Peyer's patch (tissue), 4 donors: Measurements from ENCODE around the gene ZDHHC11. TPM values are rescaled to one million over a fixed set of nuclear protein-coding genes. Genes with fewer than 3 reads are reported as not detected.
"Not testable (repeated sequence)": the region's sequence is repeated elsewhere in the genome, so short reads cannot be mapped to it uniquely, and the experiment has no call there.

ENCODE experiments used
- DNase-seq, 3 donors: peaks; one replicate each; pipeline ENCODE4 v3.0.0-alpha.2; 2017 to 2019
- H3K27ac ChIP-seq, 4 donors: fragments of 200-600 bp; sonication (generic); one replicate each; pipeline ENCODE4 v1.5.1; 2016 to 2019
- H3K27me3 ChIP-seq, 2 donors: fragments of 200-600 bp; sonication (generic); one replicate each; pipeline ENCODE4 v1.5.1; 2019
- H3K36me3 ChIP-seq, 3 donors: fragments of 200-600 bp; sonication (generic); one replicate each; pipeline ENCODE4 v1.5.1; 2016 to 2019
- H3K4me1 ChIP-seq, 4 donors: fragments of 200-600 bp; sonication (generic); one replicate each; pipeline ENCODE4 v1.5.1; 2016 to 2019
- H3K4me3 ChIP-seq, 4 donors: fragments of 200-600 bp; sonication (generic); 1 replicate in 3 of 4; 2 replicates in 1 of 4; pipeline ENCODE4 v1.5.1; 2016 to 2019; ENCODE audit warnings: mild to moderate bottlenecking in 1 of 4
- H3K9me3 ChIP-seq, 4 donors: fragments of 200-600 bp; sonication (generic); one replicate each; pipeline ENCODE4 v1.5.1; 2016 to 2019; ENCODE audit warnings: mild to moderate bottlenecking in 1 of 4
- total RNA-seq, 4 donors: library from RNA; depleted of rRNA; stranded (reverse); fragments of >200 nt; gene quantifications; one replicate each; pipeline ENCODE4 v1.1.0, GENCODE V29; 2016
- TF ChIP-seq, protein P1 (sequence below), 6 experiments: fragments of 450-650 bp in 4 of 6; fragments of 200-600 bp in 2 of 6; sonication (generic) in 1 of 6; IDR thresholded peaks; one replicate each; pipeline ENCODE4 v1.5.1; 2017 to 2019; ENCODE audit warnings: antibody characterized with exemption in 6 of 6, mild to moderate bottlenecking in 3 of 6, moderate library complexity in 1 of 6

The ZDHHC11 gene
- total RNA-seq, 4 donors from 2014 or later: 7.7 to 82.5 (median 29.6) TPM

DNA sequence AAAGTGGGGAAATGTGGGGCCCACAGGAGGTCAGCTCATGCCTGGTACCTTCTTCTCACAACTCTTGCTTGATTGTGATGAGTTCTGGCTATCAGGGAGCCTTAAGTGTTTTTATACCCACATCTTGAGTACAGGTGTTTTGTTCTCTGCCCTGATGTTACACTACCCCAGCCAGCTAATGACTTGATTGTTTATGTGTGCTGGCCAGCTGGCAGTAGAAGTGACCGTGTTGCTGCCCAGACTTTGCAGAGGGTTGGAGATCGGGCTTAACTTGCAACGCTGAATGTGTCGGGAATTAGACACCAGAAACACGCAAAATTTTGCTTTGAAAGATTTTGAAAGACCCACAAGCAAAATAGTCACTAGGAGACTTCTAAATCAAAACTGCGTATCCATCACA is 49.3 kb downstream of the ZDHHC11 start:
- Histone ChIP-seq H3K27me3 (no peaks in the 10 kb centered on the region), H3K36me3 (no peaks in the 10 kb centered on the region), H3K4me1 (no peaks in the 10 kb centered on the region), H3K9me3 (peaks cover 0 to 4% (median 0%) of the 10 kb centered on the region in 4 donors), H3K27ac (no peak overlapping the region), H3K4me3 (no peak overlapping the region)
- DNase-seq: no peak
- TF ChIP-seq, protein P1, sequence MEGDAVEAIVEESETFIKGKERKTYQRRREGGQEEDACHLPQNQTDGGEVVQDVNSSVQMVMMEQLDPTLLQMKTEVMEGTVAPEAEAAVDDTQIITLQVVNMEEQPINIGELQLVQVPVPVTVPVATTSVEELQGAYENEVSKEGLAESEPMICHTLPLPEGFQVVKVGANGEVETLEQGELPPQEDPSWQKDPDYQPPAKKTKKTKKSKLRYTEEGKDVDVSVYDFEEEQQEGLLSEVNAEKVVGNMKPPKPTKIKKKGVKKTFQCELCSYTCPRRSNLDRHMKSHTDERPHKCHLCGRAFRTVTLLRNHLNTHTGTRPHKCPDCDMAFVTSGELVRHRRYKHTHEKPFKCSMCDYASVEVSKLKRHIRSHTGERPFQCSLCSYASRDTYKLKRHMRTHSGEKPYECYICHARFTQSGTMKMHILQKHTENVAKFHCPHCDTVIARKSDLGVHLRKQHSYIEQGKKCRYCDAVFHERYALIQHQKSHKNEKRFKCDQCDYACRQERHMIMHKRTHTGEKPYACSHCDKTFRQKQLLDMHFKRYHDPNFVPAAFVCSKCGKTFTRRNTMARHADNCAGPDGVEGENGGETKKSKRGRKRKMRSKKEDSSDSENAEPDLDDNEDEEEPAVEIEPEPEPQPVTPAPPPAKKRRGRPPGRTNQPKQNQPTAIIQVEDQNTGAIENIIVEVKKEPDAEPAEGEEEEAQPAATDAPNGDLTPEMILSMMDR (IDR thresholded peaks at IDR 0.05): no peak

DNA sequence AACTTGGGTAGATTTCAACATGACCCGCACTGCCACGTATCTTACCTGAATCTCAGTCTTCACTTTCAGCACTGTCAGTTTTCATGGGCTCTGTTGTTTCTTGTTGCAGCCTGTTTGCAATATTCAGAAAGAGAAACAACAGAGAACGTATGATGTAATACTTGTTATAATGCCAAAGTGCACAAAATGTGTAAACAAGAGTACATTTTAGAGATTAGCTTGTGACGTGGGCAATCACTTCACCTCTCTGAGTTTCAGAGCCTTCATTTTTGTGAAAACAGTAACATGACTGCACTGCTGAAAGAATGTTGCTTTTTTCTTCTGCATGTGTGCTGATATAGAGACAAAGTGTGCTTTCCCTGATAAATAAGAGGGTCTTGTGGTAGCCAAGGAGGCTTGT is 49.7 kb downstream of the ZDHHC11 start:
- not testable (repeated sequence) for H3K4me1 ChIP-seq, H3K27ac ChIP-seq, DNase-seq, H3K9me3 ChIP-seq, H3K4me3 ChIP-seq, H3K27me3 ChIP-seq, H3K36me3 ChIP-seq

DNA sequence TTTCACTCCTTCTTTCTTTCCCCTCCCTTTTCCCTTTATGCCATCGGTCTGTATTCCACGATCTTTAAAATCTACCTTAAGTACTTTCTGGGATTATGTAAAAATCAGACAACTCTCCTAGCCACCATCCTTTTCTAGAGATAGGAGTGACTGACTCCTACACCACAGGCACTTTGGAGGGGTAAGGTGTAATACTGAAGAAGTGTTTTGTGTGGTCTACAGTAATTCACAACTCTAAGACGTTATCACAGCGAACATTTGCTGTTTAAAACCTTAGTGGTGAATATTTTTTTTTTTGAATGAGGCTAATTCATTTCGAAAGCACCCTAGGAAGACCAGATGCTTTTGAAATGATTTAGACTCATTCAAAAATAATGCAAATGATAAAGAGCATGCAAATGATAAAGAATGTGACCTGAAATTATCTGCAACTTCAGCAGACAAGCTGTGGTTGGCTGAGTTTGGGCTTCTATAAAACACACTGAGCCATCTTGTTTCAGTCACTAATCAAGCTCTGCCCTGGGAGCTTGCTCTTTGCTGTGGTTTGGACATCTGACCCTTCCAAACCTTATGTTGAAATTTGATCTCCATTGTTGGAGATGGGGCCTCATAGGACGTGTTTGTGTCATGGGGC is 52.2 kb downstream of the ZDHHC11 start:
- not testable (repeated sequence) for H3K4me1 ChIP-seq, H3K27ac ChIP-seq, H3K27me3 ChIP-seq, DNase-seq, H3K9me3 ChIP-seq, H3K4me3 ChIP-seq, H3K36me3 ChIP-seq

DNA sequence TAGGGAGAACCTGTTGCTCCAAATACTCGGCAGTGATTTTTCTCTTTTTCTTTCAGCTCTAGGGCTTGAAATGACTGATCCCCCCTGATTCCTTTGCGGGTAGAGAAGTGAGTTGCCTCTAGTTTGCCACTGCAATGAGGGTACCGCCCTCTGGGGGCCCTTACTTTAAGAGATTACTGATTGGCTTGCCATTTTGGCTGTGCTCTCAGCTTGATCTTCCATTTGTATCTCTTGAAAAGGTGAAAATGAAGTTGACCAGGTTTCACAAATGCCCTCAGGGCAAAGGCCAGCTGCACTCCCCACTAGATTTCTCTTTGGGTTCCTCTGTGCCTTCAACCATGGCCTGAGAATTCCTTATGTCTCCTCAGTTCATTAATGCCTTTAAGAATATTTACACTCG is 52.8 kb downstream of the ZDHHC11 start:
- DNase-seq, H3K4me1 ChIP-seq, H3K27me3 ChIP-seq, H3K4me3 ChIP-seq, H3K9me3 ChIP-seq, H3K36me3 ChIP-seq, H3K27ac ChIP-seq: not testable (repeated sequence)

DNA sequence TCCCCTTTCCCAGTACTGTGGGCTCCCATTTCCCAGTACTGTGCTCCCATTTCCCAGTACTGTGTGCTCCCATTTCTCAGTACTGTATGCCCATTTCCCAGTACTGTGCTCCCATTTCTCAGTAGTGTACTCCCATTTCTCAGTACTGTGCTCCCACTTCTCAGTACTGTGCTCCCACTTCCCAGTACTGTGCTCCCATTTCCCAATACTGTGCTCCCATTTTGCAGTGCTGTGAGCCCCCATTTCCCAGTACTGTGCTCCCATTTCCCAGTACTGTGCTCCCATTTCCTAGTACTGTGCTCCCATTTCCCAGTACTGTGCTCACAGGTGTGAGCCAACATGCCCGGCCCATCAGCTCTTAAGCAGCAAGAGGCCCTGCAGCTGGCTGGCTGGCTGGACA is 54.9 kb downstream of the ZDHHC11 start:
- not testable (repeated sequence) for H3K4me1 ChIP-seq, H3K36me3 ChIP-seq, H3K27ac ChIP-seq, H3K4me3 ChIP-seq, H3K27me3 ChIP-seq, H3K9me3 ChIP-seq, DNase-seq

DNA sequence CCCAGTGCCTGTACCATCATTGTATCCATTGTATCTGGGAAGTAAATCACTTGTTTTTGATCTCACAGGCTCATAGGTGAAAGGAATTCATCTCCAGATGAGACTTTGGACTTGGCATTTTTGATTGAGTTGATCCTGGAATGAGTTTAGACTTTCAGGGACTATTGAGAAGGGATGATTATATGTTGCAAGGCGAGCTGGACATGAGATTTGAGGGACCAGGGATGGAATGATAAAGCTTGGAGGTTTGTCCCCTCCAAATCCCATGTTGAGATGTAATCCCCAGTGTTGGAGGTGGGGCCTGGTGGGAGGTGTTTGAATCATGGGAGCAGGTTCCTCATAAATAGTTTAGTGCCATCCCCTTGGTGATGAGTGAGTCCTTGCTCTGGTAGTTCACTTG is 55.8 kb downstream of the ZDHHC11 start:
- H3K9me3 ChIP-seq, H3K27ac ChIP-seq, H3K36me3 ChIP-seq, H3K27me3 ChIP-seq, H3K4me3 ChIP-seq, DNase-seq, H3K4me1 ChIP-seq: not testable (repeated sequence)

DNA sequence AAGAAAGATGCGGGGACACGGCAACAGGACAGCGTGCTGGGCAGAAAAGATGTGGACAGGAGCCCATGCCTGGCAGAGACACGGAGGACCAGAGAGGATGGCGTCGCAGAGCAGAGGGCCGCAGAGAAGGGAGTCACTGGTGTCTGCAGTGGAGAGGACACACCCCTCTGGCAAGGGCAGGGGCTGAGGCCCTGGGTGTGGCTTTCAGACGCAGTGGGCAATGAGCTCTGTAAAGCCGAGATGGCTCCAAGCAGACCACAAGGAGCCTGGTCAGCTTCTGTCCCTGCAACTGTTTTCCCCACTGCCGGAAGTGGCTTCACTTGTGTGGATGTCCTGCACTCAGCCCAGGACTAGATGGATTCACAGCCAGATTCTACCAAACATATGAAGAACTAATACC is 62.1 kb downstream of the ZDHHC11 start:
- H3K4me3 ChIP-seq, H3K9me3 ChIP-seq, H3K27me3 ChIP-seq, H3K36me3 ChIP-seq, H3K27ac ChIP-seq, DNase-seq: not testable (repeated sequence)
- peaks cover 0 to 18% (median 2%) of the 10 kb centered on the region in 4 donors for H3K4me1 ChIP-seq

DNA sequence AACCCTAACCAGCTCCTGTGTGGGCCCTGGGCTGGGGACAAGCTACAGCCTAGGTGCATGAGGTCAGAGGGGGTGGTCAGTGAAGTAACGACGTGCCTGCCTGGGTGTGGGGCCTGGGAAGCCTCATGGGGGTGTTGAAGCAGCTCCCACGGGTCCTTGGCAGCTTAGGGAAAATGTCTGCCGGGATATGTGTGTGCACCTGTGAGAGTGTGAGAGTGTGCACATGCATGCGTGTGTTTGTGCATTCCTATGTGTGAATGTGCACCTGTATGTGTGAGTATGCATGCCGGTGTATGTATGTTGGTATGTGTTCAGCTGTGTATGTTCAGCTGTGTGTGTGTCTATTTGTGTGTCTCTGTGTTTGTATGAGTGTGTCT is 62.9 kb downstream of the ZDHHC11 start:
- not testable (repeated sequence) for H3K4me3 ChIP-seq, H3K36me3 ChIP-seq, H3K27ac ChIP-seq, H3K9me3 ChIP-seq, DNase-seq, H3K27me3 ChIP-seq
- peaks cover 0 to 23% (median 3%) of the 10 kb centered on the region in 4 donors for H3K4me1 ChIP-seq

DNA sequence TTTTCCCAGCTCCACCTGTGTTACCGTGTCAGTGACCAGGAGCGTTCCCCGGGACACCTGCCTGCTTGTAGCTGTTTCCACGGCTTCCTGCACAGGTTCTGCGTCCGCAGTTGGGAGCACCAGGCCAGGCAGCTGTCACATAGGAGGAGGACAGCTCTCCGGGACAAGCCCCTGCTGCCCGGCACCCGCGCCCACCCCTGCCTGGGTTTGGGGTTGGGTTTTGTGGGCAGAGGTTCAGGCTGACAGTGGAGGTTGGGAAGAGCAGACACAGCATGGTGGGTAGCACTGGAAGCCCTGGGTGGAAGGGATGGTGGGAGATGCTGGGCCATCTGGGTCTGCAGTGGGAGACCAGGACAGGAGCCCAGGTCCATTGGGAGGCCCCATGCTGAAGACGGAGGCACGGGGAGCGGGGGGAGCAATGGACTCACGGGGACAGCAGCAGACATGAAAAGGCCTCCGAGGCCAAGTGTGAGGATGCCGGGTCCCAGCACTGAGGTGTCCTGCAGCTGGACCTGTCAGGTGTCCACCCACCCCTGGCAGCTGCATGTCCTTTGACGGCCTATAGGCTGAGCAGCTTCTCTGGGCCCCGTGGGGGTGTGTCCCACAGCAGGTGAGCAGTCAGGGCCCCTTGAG is 63.4 kb downstream of the ZDHHC11 start:
- DNase-seq, H3K27me3 ChIP-seq, H3K4me3 ChIP-seq, H3K27ac ChIP-seq, H3K36me3 ChIP-seq, H3K9me3 ChIP-seq: not testable (repeated sequence)
- peaks cover 0 to 23% (median 3%) of the 10 kb centered on the region in 4 donors for H3K4me1 ChIP-seq

DNA sequence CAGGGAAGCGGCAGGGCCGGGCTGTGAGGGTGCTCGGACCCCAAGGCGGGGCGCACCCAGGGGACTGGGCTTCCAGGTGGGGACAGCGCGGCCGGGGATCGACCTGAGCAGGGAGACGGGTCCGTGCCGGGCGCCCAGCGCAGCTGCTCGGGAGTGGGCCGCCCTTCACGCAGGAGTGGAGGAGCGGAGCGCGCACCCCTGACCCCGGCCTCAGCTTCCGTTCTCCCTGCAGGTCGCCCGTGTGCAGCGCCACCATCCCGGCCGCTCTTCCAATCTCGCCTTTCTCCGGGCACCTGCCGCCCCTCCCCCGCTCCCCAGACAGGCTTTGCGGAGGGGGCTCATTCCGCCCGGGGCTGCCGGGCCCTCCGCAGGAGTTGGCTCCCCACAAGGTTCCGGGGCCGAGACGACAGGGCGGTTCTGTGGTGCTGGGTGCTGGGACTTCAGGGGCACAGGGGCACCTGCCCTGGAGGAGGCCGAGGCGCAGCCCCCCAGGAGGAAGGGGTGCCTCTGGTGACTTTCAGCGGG is 65.5 kb downstream of the ZDHHC11 start:
- not testable (repeated sequence) for H3K9me3 ChIP-seq, H3K27me3 ChIP-seq, H3K36me3 ChIP-seq
- peak overlapping the region; percentile 48 to 78 (median 64) for H3K4me3 ChIP-seq
- peaks cover 0 to 23% (median 3%) of the 10 kb centered on the region in 4 donors for H3K4me1 ChIP-seq
- DNase-seq: peak in 2 of 3 donors; percentile 47 to 53
- H3K27ac ChIP-seq: peak overlapping the region in 3 of 4 donors; percentile 61 to 70 (median 67)
